ENCODE measurements around the gene LONP2. TPM values are rescaled to one million over a fixed set of nuclear protein-coding genes. Genes with fewer than 3 reads are reported as not detected.

The LONP2 gene
- total RNA-seq, 2 donors from 2014 or later: 62.4 to 69.2 TPM

DNA sequence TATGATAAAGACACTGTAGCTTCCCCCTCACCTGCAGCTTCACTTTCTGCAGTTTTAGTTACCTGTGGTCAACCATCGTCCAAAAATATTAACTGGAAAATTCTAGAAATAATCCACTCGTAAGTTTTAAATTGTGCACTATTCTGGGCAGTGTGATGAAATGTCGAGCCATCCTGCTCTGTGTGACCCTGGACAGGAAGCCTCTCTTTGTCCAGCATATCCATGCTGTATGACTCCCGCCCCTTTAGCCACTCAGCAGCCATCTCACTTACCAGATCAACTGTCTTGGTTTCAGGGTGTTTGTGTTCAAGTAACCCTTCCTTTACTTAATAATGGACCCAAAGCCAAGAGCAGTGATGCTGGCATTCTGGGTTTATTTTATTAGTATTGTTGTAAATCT lies 85.0 kb downstream of the LONP2 start:
- TF ChIP-seq CTCF (IDR thresholded peaks at IDR 0.05): no peak
- H3K36me3 ChIP-seq: no peaks in the 10 kb centered on the region
- intact Hi-C loops (cut with DNase I): no loop called here
- H3K4me3 ChIP-seq: no peak overlapping the region
- DNase-seq: no peak
- no peaks in the 10 kb centered on the region for H3K9me3 ChIP-seq
- no peaks in the 10 kb centered on the region for H3K27me3 ChIP-seq
- H3K27ac ChIP-seq: no peak overlapping the region
- H3K4me1 ChIP-seq: no peaks in the 10 kb centered on the region
- H3K9ac ChIP-seq (ENCODE audit: low read depth in 2 of 2, low read length in 2 of 2): no peak overlapping the region

DNA sequence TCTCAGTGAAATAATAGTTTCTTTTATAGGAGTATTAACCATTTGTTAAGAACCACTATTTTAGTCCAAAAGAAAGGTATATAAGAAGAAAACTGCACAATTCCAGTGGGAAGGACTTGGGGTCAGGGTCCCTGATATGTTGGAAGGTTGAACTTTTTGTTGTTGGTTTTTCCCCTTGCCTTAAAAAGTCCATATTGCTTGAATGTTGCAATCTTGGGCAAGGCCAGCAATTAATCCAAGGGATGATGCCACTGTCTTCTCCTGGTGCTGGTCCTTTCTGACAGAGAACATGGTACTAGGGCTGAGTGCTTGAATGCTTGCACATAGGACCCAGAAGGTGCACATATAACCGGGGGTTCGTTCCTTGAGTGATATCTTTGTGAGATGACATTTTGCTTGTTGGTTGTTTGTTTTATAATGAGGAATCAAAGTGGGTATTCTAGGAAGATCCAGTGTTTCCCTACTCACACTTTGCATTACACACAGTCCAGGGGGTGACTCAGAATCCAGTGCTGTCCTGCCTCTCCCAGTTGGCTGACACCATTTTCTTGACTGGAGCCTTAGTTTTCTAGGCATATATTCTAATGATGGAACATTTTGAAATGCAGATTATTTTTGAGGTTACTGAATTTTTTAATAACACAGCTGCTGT lies 86.2 kb downstream of the LONP2 start:
- Histone ChIP-seq H3K36me3 (no peaks in the 10 kb centered on the region), H3K4me3 (no peak overlapping the region), H3K9me3 (no peaks in the 10 kb centered on the region), H3K4me1 (no peaks in the 10 kb centered on the region), H3K27me3 (no peaks in the 10 kb centered on the region), H3K27ac (no peak overlapping the region), H3K9ac (ENCODE audit: low read depth in 2 of 2, low read length in 2 of 2) (no peak overlapping the region)
- TF ChIP-seq CTCF (IDR thresholded peaks at IDR 0.05): no peak
- DNase-seq: no peak
- intact Hi-C loops (cut with DNase I): no loop called here

- no peaks in the 10 kb centered on the region for H3K36me3 ChIP-seq
- no peak overlapping the region for H3K4me3 ChIP-seq
- no peak for DNase-seq
- H3K9ac ChIP-seq (ENCODE audit: low read depth in 2 of 2, low read length in 2 of 2): no peak overlapping the region
- no peaks in the 10 kb centered on the region for H3K27me3 ChIP-seq
- H3K4me1 ChIP-seq: no peaks in the 10 kb centered on the region
- H3K27ac ChIP-seq: no peak overlapping the region
- intact Hi-C loops (cut with DNase I): no loop called here
- TF ChIP-seq CTCF (IDR thresholded peaks at IDR 0.05): no peak
- no peaks in the 10 kb centered on the region for H3K9me3 ChIP-seq
Observed at GRCh38 chr16:48330841-48331192, 86.7 kb downstream of the LONP2 start.

DNA sequence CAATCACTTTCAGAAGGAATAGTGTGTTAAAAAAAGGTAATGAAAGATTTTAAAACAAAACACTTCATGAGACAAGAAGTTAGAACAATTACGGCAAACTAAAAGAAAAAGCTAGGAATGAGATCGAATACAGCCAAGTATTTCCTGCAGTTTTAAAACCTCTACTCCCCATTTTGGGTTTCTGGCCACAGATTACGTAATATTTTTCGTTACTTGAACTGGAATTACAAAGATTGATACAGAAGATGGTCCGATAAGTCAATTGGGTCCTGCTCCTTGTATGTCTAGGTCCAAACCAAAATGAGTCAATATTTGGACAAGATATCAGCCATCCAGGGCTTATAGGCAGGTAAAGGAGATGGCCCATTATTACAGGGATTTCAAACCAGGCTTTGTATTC lies 88.9 kb downstream of the LONP2 start:
- Histone ChIP-seq H3K4me3 (no peak overlapping the region), H3K36me3 (no peaks in the 10 kb centered on the region), H3K9me3 (no peaks in the 10 kb centered on the region), H3K27ac (no peak overlapping the region), H3K9ac (ENCODE audit: low read depth in 2 of 2, low read length in 2 of 2) (no peak overlapping the region), H3K4me1 (no peaks in the 10 kb centered on the region), H3K27me3 (no peaks in the 10 kb centered on the region)
- no peak for TF ChIP-seq CTCF (IDR thresholded peaks at IDR 0.05)
- intact Hi-C loops (cut with DNase I): no loop called here
- DNase-seq: no peak

DNA sequence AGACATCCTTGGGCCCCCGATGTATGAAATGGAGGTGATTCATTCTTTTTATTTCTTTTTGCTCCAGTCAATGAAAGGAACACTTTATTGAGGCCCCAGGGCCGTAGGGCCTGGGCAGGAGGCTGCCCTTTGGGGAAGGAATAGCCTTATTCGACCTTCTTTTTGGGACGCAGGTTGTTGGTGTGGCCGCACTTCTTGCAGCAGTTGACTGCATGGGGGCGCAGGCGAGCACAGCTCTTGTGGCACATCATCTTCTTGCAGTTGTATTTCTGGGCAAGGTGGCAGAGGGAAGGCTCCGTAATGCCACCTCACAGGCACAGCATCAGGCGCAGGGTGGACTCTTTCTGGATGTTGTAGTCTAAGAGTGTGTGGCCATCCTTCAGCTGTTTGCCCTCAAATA lies 90.2 kb downstream of the LONP2 start:
- no peak overlapping the region for H3K27ac ChIP-seq
- no peaks in the 10 kb centered on the region for H3K4me1 ChIP-seq
- H3K36me3 ChIP-seq: no peaks in the 10 kb centered on the region
- DNase-seq: no peak
- no peaks in the 10 kb centered on the region for H3K27me3 ChIP-seq
- H3K9ac ChIP-seq (ENCODE audit: low read depth in 2 of 2, low read length in 2 of 2): no peak overlapping the region
- intact Hi-C loops (cut with DNase I): no loop called here
- no peak overlapping the region for H3K4me3 ChIP-seq
- H3K9me3 ChIP-seq: no peaks in the 10 kb centered on the region
- TF ChIP-seq CTCF (IDR thresholded peaks at IDR 0.05): no peak
